Neural progenitor cell (in vitro differentiated cells): ENCODE results near the gene TM9SF4. TPM values are rescaled to one million over a fixed set of nuclear protein-coding genes. Genes with fewer than 3 reads are reported as not detected.

ENCODE experiments used
- DNase-seq: peaks from one replicate; pipeline ENCODE4 v3.0.0-alpha.2; 2016; ENCODE audit warnings: low spot score
- H2AFZ ChIP-seq: fragments of 200-600 bp; sonication (generic); replicated peaks from 2 replicates; pipeline ENCODE4 v1.6.1; 2016; ENCODE audit warnings: antibody characterized with exemption
- H3F3A ChIP-seq: fragments of 200-600 bp; sonication (generic); 2 replicates; pipeline ENCODE4 v1.6.1; 2016; ENCODE audit warnings: antibody characterized with exemption, low read depth
- H3K27ac ChIP-seq: fragments of 200-600 bp; sonication (generic); 2 replicates; pipeline ENCODE4 v1.5.1; 2016; ENCODE audit warnings: mild to moderate bottlenecking
- H3K27me3 ChIP-seq: fragments of 200-600 bp; sonication (generic); 2 replicates; pipeline ENCODE4 v1.6.1; 2016; ENCODE audit warnings: mild to moderate bottlenecking, moderate library complexity
- H3K36me3 ChIP-seq: fragments of 200-600 bp; sonication (generic); 2 replicates; pipeline ENCODE4 v1.5.1; 2016
- H3K4me1 ChIP-seq: fragments of 200-600 bp; sonication (generic); 2 replicates; pipeline ENCODE4 v1.6.1; 2016; ENCODE audit warnings: mixed run types
- H3K4me2 ChIP-seq: fragments of 200-600 bp; sonication (generic); 2 replicates; pipeline ENCODE4 v1.6.1; 2016
- H3K4me3 ChIP-seq: fragments of 200-600 bp; sonication (generic); 2 replicates; pipeline ENCODE4 v1.5.1; 2016
- H3K79me2 ChIP-seq: fragments of 200-600 bp; sonication (generic); 2 replicates; pipeline ENCODE4 v1.6.1; 2016; ENCODE audit warnings: low read depth
- H3K9ac ChIP-seq: fragments of 200-600 bp; sonication (generic); 2 replicates; pipeline ENCODE4 v1.6.1; 2016
- H3K9me3 ChIP-seq: fragments of 200-600 bp; sonication (generic); 2 replicates; pipeline ENCODE4 v1.5.1; 2016; ENCODE audit warnings: low read depth
- H4K20me1 ChIP-seq: fragments of 200-600 bp; sonication (generic); 2 replicates; pipeline ENCODE4 v1.6.1; 2016; ENCODE audit warnings: low read depth
- H3K27ac Mint-ChIP-seq: 3 replicates; pipeline ENCODE4 v1.8.0; 2021; ENCODE audit warnings: mixed read lengths
- H3K27me3 Mint-ChIP-seq: 2 replicates; pipeline ENCODE4 v1.8.0; 2022; ENCODE audit warnings: low read depth, mild to moderate bottlenecking, inconsistent platforms, moderate library complexity, mixed read lengths; ENCODE audit not compliant: insufficient read depth
- H3K36me3 Mint-ChIP-seq: 3 replicates; pipeline ENCODE4 v1.8.0; 2021; ENCODE audit warnings: mixed read lengths
- H3K4me1 Mint-ChIP-seq: 3 replicates; pipeline ENCODE4 v1.8.0; 2021; ENCODE audit warnings: mixed read lengths
- H3K4me3 Mint-ChIP-seq: 3 replicates; pipeline ENCODE4 v1.8.0; 2021; ENCODE audit warnings: mild to moderate bottlenecking, moderate library complexity, mixed read lengths
- H3K9me3 Mint-ChIP-seq: 3 replicates; pipeline ENCODE4 v1.8.0; 2020; ENCODE audit warnings: mixed read lengths
- EZH2 ChIP-seq: fragments of 200-600 bp; sonication (generic); IDR thresholded peaks from 2 replicates; pipeline ENCODE4 v1.6.1; 2017; ENCODE audit warnings: antibody characterized with exemption, mild to moderate bottlenecking, moderate library complexity
- EZH2phosphoT487 ChIP-seq: fragments of 200-600 bp; sonication (generic); IDR thresholded peaks from 2 replicates; pipeline ENCODE4 v1.6.1; 2017; ENCODE audit warnings: antibody characterized with exemption
- total RNA-seq: library from RNA; depleted of rRNA; stranded (reverse); fragments of >200 nt; gene quantifications from 2 replicates; pipeline ENCODE4 v1.2.3, GENCODE V29; 2015; ENCODE audit warnings: low replicate concordance
- TF ChIP-seq, protein P1 (sequence below): fragments of 200-600 bp; sonication (generic); IDR thresholded peaks from 2 replicates; pipeline ENCODE4 v1.5.1; 2017; ENCODE audit warnings: antibody characterized with exemption, mild to moderate bottlenecking

The TM9SF4 gene
- total RNA-seq, 1 donor from 2014 or later, result 27.9 TPM

DNA sequence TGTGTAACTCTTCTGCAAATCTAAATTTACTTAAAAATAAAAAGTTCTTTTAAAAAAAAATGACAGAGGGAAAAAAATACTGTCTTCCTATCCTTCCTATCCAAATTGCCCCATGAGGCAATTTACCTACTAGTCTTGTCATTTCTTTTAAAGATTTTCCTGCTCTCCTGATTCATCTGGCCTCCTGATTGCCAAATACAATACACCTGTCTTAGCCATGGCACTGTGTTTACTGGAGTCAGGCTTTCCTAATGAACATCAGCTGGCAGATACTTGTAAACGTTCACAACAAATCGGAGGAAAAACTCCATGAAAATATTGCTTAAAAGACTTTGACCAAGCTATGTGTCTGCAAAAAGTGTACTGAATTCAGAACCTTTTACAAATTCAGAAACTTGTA is 21.5 kb downstream of the TM9SF4 start:
- no peak overlapping the region for H3K27ac Mint-ChIP-seq
- no peaks in the 10 kb centered on the region for H3K9me3 ChIP-seq
- no peaks in the 10 kb centered on the region for H3K9me3 Mint-ChIP-seq
- no peak overlapping the region for H3K4me3 ChIP-seq
- H3K27me3 ChIP-seq, result no peaks in the 10 kb centered on the region
- H3F3A ChIP-seq, result peaks cover 10% of the 10 kb centered on the region
- peaks cover 7% of the 10 kb centered on the region for H3K4me1 Mint-ChIP-seq
- TF ChIP-seq EZH2phosphoT487 (no peak), EZH2 (no peak)
- TF ChIP-seq, protein P1, sequence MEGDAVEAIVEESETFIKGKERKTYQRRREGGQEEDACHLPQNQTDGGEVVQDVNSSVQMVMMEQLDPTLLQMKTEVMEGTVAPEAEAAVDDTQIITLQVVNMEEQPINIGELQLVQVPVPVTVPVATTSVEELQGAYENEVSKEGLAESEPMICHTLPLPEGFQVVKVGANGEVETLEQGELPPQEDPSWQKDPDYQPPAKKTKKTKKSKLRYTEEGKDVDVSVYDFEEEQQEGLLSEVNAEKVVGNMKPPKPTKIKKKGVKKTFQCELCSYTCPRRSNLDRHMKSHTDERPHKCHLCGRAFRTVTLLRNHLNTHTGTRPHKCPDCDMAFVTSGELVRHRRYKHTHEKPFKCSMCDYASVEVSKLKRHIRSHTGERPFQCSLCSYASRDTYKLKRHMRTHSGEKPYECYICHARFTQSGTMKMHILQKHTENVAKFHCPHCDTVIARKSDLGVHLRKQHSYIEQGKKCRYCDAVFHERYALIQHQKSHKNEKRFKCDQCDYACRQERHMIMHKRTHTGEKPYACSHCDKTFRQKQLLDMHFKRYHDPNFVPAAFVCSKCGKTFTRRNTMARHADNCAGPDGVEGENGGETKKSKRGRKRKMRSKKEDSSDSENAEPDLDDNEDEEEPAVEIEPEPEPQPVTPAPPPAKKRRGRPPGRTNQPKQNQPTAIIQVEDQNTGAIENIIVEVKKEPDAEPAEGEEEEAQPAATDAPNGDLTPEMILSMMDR, result no peak
- no peak overlapping the region for H3K4me3 Mint-ChIP-seq
- no peaks in the 10 kb centered on the region for H3K27me3 Mint-ChIP-seq
- no peak overlapping the region for H3K9ac ChIP-seq
- peaks cover 3% of the 10 kb centered on the region for H3K36me3 Mint-ChIP-seq
- no peak overlapping the region for H3K27ac ChIP-seq
- H2AFZ ChIP-seq, result no peak overlapping the region
- DNase-seq, result no peak
- peaks cover 65% of the 10 kb centered on the region for H3K79me2 ChIP-seq
- peaks cover 48% of the 10 kb centered on the region for H4K20me1 ChIP-seq
- peaks cover 11% of the 10 kb centered on the region for H3K4me1 ChIP-seq
- no peak overlapping the region for H3K4me2 ChIP-seq
- no peaks in the 10 kb centered on the region for H3K36me3 ChIP-seq

DNA sequence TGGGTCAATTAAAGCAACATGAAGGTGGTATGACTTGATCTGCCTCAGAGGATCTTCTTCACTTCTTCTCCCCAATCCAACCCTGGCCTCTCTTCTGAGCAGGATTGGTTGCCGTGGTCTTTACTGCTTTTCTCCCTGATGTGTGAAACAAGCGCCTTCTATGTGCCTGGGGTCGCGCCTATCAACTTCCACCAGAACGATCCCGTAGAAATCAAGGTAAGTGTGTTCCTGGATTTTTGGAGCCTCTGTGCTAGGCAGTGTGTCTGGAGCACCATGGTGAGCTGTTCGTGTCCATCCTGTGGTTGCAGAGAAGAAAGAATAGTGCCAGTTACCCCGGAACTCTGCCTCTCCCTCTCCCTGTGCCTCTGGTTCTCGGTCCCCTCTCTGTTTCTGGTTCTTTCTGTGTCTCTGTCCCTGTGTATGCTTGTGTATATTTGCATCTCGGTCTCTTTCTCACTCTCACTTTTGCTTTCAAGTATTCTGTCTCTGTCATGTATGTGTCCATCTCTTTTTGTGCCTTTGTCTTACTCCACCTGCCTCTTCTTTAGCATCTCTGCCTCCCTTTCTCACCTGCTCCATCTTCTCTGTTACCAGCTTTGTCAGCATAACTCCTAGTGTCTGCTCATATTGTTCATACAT is 23.5 kb downstream of the TM9SF4 start:
- Histone ChIP-seq H2AFZ (no peak overlapping the region), H3K4me3 (no peak overlapping the region), H3K79me2 (peaks cover 44% of the 10 kb centered on the region), H3K4me2 (no peak overlapping the region), H3K27ac (no peak overlapping the region), H4K20me1 (peaks cover 43% of the 10 kb centered on the region), H3K9ac (no peak overlapping the region), H3K36me3 (no peaks in the 10 kb centered on the region), H3K27me3 (no peaks in the 10 kb centered on the region), H3K4me1 (peaks cover under 1% of the 10 kb centered on the region), H3K9me3 (no peaks in the 10 kb centered on the region), H3F3A (no peaks in the 10 kb centered on the region)
- Mint-ChIP-seq H3K27ac (no peak overlapping the region), H3K9me3 (no peaks in the 10 kb centered on the region), H3K4me3 (no peak overlapping the region), H3K4me1 (no peaks in the 10 kb centered on the region), H3K36me3 (peaks cover 8% of the 10 kb centered on the region), H3K27me3 (no peaks in the 10 kb centered on the region)
- no peak for DNase-seq
- TF ChIP-seq, protein P1, result no peak
- TF ChIP-seq EZH2 (no peak), EZH2phosphoT487 (no peak)

DNA sequence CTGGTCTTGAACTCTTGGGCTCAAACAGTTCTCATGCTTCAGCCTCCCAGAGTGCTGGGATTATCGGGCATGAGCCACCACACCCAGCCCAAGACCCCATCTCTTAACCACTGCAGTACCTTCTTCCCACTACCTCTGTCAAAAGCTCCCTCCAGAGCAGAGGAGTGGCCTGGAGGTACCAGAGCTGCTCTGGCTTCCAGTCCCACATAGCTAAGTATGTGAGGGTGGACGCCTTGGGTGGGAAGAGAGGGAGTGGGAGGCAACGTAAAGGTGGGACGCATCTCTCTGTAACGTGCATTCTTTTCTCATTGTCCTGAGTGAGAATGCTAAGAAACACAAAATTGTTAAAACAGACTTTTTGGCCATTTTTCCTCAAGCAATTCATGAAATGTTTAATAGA is 24.5 kb downstream of the TM9SF4 start:
- TF ChIP-seq EZH2, result no peak
- TF ChIP-seq, protein P1, result no peak
- H3K9me3 Mint-ChIP-seq, result no peaks in the 10 kb centered on the region
- H3K36me3 Mint-ChIP-seq, result peaks cover 10% of the 10 kb centered on the region

More for the DNA sequence above, 24.5 kb downstream of the TM9SF4 start:
- Histone ChIP-seq H3K4me1 (no peaks in the 10 kb centered on the region), H3K4me3 (no peak overlapping the region), H2AFZ (no peak overlapping the region), H3K9me3 (no peaks in the 10 kb centered on the region), H3K9ac (no peak overlapping the region), H3K36me3 (no peaks in the 10 kb centered on the region), H4K20me1 (peaks cover 37% of the 10 kb centered on the region), H3K27ac (no peak overlapping the region), H3K27me3 (no peaks in the 10 kb centered on the region), H3K4me2 (no peak overlapping the region), H3K79me2 (peaks cover 34% of the 10 kb centered on the region), H3F3A (no peaks in the 10 kb centered on the region)
- no peak overlapping the region for H3K27ac Mint-ChIP-seq
- H3K4me3 Mint-ChIP-seq, result no peak overlapping the region
- no peaks in the 10 kb centered on the region for H3K27me3 Mint-ChIP-seq
- no peaks in the 10 kb centered on the region for H3K4me1 Mint-ChIP-seq
- no peak for DNase-seq
